GM12892 (cell line): ENCODE data around the gene TRIM65.

Experiments used
- POLR2A ChIP-seq: IDR thresholded peaks from 2 replicates; pipeline ENCODE4 v1.6.1; 2011; ENCODE audit warnings: low read depth, low read length, control low read depth
- POLR2AphosphoS5 ChIP-seq: IDR thresholded peaks from 2 replicates; pipeline ENCODE4 v1.6.1; 2011; ENCODE audit warnings: low read depth, low read length, control low read depth
- TAF1 ChIP-seq: IDR thresholded peaks from 2 replicates; pipeline ENCODE4 v1.6.1; 2011; ENCODE audit warnings: low read depth, mild to moderate bottlenecking, control low read depth, low read length, borderline replicate concordance

GRCh38 chr17:75931062-75931461 is 34.3 kb upstream of the TRIM65 start:
- no peak for TF ChIP-seq POLR2A
- no peak for TF ChIP-seq POLR2AphosphoS5
- TF ChIP-seq TAF1: no peak
